SK-N-SH (cell line): Measurements from ENCODE around the gene AIF1. TPM values are rescaled to one million over a fixed set of nuclear protein-coding genes. Genes with fewer than 3 reads are reported as not detected.

Source experiments
- CTCF ChIA-PET: fragments of 300-600, 350-600 bp; formaldehyde crosslinking; extraction: SDS; loops from one replicate; lab custom pipeline; 2021; lab: Yijun Ruan, JAX
- POLR2A ChIA-PET: fragments of 350-600 bp; sonication (Branson Sonifier 250); formaldehyde crosslinking; extraction: SDS; loops from one replicate; lab custom pipeline; 2020; ENCODE audit warnings: antibody characterized with exemption, inconsistent platforms; lab: Yijun Ruan, JAX
- DNase-seq: peaks from one replicate; pipeline ENCODE4 v3.0.0; 2012
- H2AFZ ChIP-seq: fragments of 200-600 bp; sonication (generic); 2 replicates; pipeline ENCODE4 v1.8.1; 2016; ENCODE audit warnings: antibody characterized with exemption, mild to moderate bottlenecking, low read depth
- H3F3A ChIP-seq: fragments of 200-600 bp; sonication (generic); replicated peaks from 2 replicates; pipeline ENCODE3; 2016; ENCODE audit warnings: antibody characterized with exemption, mild to moderate bottlenecking; ENCODE audit not compliant: insufficient read depth
- H3K27ac ChIP-seq, 2 experiments: fragments of 200-500 bp in 1 of 2; fragments of 200-600 bp in 1 of 2; sonication (Bioruptor generic) in 1 of 2; sonication (generic), shearing (Covaris generic) in 1 of 2; 2 replicates each; pipeline versions ENCODE4 v1.5.1 to v1.6.1; 2014 to 2016; ENCODE audit warnings: low read depth in 2 of 2, inconsistent platforms in 1 of 2, low read length in 1 of 2, mild to moderate bottlenecking in 1 of 2, mixed read lengths in 1 of 2
- H3K27me3 ChIP-seq: fragments of 200-600 bp; sonication (generic), shearing (Covaris generic); 2 replicates; pipeline ENCODE4 v1.6.1; 2016; ENCODE audit warnings: mixed run types; ENCODE audit not compliant: insufficient read depth
- H3K36me3 ChIP-seq, 2 experiments: fragments of 200-500 bp in 1 of 2; fragments of 200-600 bp in 1 of 2; sonication (Bioruptor generic) in 1 of 2; sonication (generic) in 1 of 2; replicated peaks in 1 of 2; 2 replicates each; pipeline versions ENCODE3 to v1.5.1; 2014 to 2016; ENCODE audit warnings: low read length in 1 of 2, mild to moderate bottlenecking in 1 of 2; ENCODE audit not compliant: insufficient read depth in 2 of 2, control insufficient read depth in 1 of 2
- H3K4me1 ChIP-seq, 2 experiments: fragments of 200-500 bp in 1 of 2; fragments of 200-600 bp in 1 of 2; sonication (Bioruptor generic) in 1 of 2; sonication (generic), shearing (Covaris generic) in 1 of 2; 2 replicates each; pipeline versions ENCODE4 v1.5.1 to v1.6.1; 2014 to 2016; ENCODE audit warnings: low read depth in 1 of 2, low read length in 1 of 2, mixed run types in 1 of 2; ENCODE audit not compliant: insufficient read depth in 2 of 2, control insufficient read depth in 1 of 2
- H3K4me2 ChIP-seq: fragments of 200-600 bp; sonication (generic), shearing (Covaris generic); 2 replicates; pipeline ENCODE4 v1.6.1; 2017; ENCODE audit warnings: mixed run types
- H3K4me3 ChIP-seq, 2 experiments: fragments of 200-500 bp in 1 of 2; fragments of 200-600 bp in 1 of 2; sonication (Bioruptor generic) in 1 of 2; sonication (generic), shearing (Covaris generic) in 1 of 2; 2 replicates each; pipeline versions ENCODE4 v1.5.1 to v1.8.1; 2014 to 2016; ENCODE audit warnings: low read depth in 2 of 2, inconsistent platforms in 1 of 2, low read length in 1 of 2, mild to moderate bottlenecking in 1 of 2, mixed read lengths in 1 of 2, moderate library complexity in 1 of 2
- H3K79me2 ChIP-seq: fragments of 200-600 bp; sonication (generic); 2 replicates; pipeline ENCODE4 v1.8.1; 2017; ENCODE audit warnings: mild to moderate bottlenecking; ENCODE audit not compliant: insufficient read depth
- H3K9ac ChIP-seq: fragments of 200-600 bp; sonication (generic); 2 replicates; pipeline ENCODE4 v1.6.1; 2017; ENCODE audit warnings: mixed run types
- H3K9me2 ChIP-seq: fragments of 200-600 bp; sonication (generic); 2 replicates; pipeline ENCODE4 v1.6.1; 2017; ENCODE audit warnings: mixed run types
- H3K9me3 ChIP-seq: fragments of 200-600 bp; sonication (generic); 2 replicates; pipeline ENCODE4 v1.6.1; 2017; ENCODE audit warnings: mixed run types, mild to moderate bottlenecking, moderate library complexity
- H4K20me1 ChIP-seq: fragments of 200-600 bp; sonication (generic); 2 replicates; pipeline ENCODE4 v1.6.1; 2017; ENCODE audit warnings: mild to moderate bottlenecking, mixed run types; ENCODE audit not compliant: insufficient read depth
- ELF1 ChIP-seq: IDR thresholded peaks from 2 replicates; pipeline ENCODE4 v1.4.0; 2012
- IRF3 ChIP-seq: fragments of 150-350 bp; IDR thresholded peaks from 2 replicates; pipeline ENCODE4 v1.6.1; 2016; ENCODE audit warnings: mild to moderate bottlenecking, low read depth, low read length
- MEF2A ChIP-seq: IDR thresholded peaks from 2 replicates; pipeline ENCODE4 v1.4.0; 2012; ENCODE audit warnings: low read depth, borderline replicate concordance
- MXI1 ChIP-seq: IDR thresholded peaks from 2 replicates; pipeline ENCODE4 v1.6.1; 2012; ENCODE audit warnings: mild to moderate bottlenecking, low read depth, low read length, improper control_type of control experiment
- NFIC ChIP-seq: IDR thresholded peaks from 2 replicates; pipeline ENCODE4 v1.4.0; 2012; ENCODE audit warnings: borderline replicate concordance
- RCOR1 ChIP-seq: fragments of 150-350 bp; IDR thresholded peaks from 2 replicates; pipeline ENCODE4 v1.6.1; 2017; ENCODE audit warnings: antibody characterized with exemption, low read length
- SIN3A ChIP-seq: IDR thresholded peaks from 2 replicates; pipeline ENCODE4 v1.6.1; 2012; ENCODE audit warnings: low read depth, mild to moderate bottlenecking, low read length, moderate library complexity, borderline replicate concordance
- TAF1 ChIP-seq: IDR thresholded peaks from 2 replicates; pipeline ENCODE4 v1.6.1; 2012; ENCODE audit warnings: low read depth, mild to moderate bottlenecking, low read length, moderate library complexity, borderline replicate concordance
- TEAD4 ChIP-seq: IDR thresholded peaks from 2 replicates; pipeline ENCODE4 v1.4.0; 2012; ENCODE audit warnings: mild to moderate bottlenecking, borderline replicate concordance; ENCODE audit not compliant: insufficient read depth
- YY1 ChIP-seq: IDR thresholded peaks from 2 replicates; pipeline ENCODE4 v1.4.0; 2012; ENCODE audit warnings: low read depth, mild to moderate bottlenecking
- WGBS: methylation state at CpG from one replicate; pipeline ENCODE4 v1.1.6; 2017; ENCODE audit warnings: low lambda C conversion rate; 5-methylcytosine and 5-hydroxymethylcytosine counted together
- polyA plus RNA-seq, 3 experiments: library from polyadenylated mRNA; depleted of rRNA; stranded (reverse); fragments of >200 nt; gene quantifications; 2 replicates each; pipeline ENCODE4 v1.2.3, GENCODE V29; 2012
- TF ChIP-seq, protein P1 (sequence below): IDR thresholded peaks from 2 replicates; pipeline ENCODE4 v1.4.0; 2012; ENCODE audit warnings: low read depth, borderline replicate concordance
- TF ChIP-seq, protein P2 (sequence below): IDR thresholded peaks from 2 replicates; pipeline ENCODE4; 2012

Gene AIF1
- polyA plus RNA-seq, 1 of the 3 experiments (the other 2 are of a cell fraction): not detected

DNA sequence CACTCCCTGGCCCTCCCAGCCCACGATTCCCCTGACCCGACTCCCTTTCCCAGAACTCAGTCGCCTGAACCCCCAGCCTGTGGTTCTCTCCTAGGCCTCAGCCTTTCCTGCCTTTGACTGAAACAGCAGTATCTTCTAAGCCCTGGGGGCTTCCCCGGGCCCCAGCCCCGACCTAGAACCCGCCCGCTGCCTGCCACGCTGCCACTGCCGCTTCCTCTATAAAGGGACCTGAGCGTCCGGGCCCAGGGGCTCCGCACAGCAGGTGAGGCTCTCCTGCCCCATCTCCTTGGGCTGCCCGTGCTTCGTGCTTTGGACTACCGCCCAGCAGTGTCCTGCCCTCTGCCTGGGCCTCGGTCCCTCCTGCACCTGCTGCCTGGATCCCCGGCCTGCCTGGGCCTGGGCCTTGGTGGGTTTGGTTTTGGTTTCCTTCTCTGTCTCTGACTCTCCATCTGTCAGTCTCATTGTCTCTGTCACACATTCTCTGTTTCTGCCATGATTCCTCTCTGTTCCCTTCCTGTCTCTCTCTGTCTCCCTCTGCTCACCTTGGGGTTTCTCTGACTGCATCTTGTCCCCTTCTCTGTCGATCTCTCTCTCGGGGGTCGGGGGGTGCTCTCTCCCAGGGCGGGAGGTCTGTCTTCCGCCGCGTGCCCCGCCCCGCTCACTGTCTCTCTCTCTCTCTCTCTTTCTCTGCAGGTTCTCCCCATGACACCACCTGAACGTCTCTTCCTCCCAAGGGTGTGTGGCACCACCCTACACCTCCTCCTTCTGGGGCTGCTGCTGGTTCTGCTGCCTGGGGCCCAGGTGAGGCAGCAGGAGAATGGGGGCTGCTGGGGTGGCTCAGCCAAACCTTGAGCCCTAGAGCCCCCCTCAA, 42.8 kb upstream of the AIF1 start, which contains the start of gene LTA:
LTA (plus strand) TSS at position 249 of the 871 bp plus-strand sequence; CDS start at position 703, 454 bp downstream.
- WGBS: 79% methylated on average over 27 of the region's 27 CpGs
- no peaks in the 10 kb centered on the region; the same call in 1 of the 2 replicates for H3K9me3 ChIP-seq
- H3K4me3 ChIP-seq: no peak within 1 kb of the TSS
- H4K20me1 ChIP-seq: no peaks in the 10 kb centered on the region
- H3K9me2 ChIP-seq: no peaks in the 10 kb centered on the region
- no peak within 1 kb of the TSS for H2AFZ ChIP-seq
- POLR2A ChIA-PET: no interaction called here
- DNase-seq: no peak
- H3K27ac ChIP-seq: no peak within 1 kb of the TSS
- H3K4me2 ChIP-seq: no peak within 1 kb of the TSS
- no peaks in the 10 kb centered on the region for H3K36me3 ChIP-seq
- H3K4me1 ChIP-seq: no peaks in the 10 kb centered on the region; a peak in 1 of 4 replicates
- no peak for TF ChIP-seq MEF2A
- TF ChIP-seq, protein P1, sequence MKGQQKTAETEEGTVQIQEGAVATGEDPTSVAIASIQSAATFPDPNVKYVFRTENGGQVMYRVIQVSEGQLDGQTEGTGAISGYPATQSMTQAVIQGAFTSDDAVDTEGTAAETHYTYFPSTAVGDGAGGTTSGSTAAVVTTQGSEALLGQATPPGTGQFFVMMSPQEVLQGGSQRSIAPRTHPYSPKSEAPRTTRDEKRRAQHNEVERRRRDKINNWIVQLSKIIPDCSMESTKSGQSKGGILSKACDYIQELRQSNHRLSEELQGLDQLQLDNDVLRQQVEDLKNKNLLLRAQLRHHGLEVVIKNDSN: no peak
- TF ChIP-seq YY1: no peak
- no peak for TF ChIP-seq SIN3A
- TF ChIP-seq, protein P2, sequence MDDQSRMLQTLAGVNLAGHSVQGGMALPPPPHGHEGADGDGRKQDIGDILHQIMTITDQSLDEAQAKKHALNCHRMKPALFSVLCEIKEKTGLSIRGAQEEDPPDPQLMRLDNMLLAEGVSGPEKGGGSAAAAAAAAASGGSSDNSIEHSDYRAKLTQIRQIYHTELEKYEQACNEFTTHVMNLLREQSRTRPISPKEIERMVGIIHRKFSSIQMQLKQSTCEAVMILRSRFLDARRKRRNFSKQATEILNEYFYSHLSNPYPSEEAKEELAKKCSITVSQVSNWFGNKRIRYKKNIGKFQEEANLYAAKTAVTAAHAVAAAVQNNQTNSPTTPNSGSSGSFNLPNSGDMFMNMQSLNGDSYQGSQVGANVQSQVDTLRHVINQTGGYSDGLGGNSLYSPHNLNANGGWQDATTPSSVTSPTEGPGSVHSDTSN: no peak
- TF ChIP-seq RCOR1: no peak
- CTCF ChIA-PET: interaction anchor here (1.2 to 17.6 kb wide), 3 partner anchors 9 to 26 kb away, joined by 3 to 312 read pairs (median 22); no protein-coding TSS in a partner anchor
- peaks cover 2% of the 10 kb centered on the region for H3F3A ChIP-seq
- H3K79me2 ChIP-seq: no peaks in the 10 kb centered on the region
- H3K27me3 ChIP-seq: no peaks in the 10 kb centered on the region
- H3K9ac ChIP-seq: no peak within 1 kb of the TSS

- Histone ChIP-seq H3K9ac (no peak overlapping the region), H3K27me3 (no peaks in the 10 kb centered on the region), H2AFZ (no peak overlapping the region), H3K4me2 (no peak overlapping the region), H3K36me3 (no peaks in the 10 kb centered on the region), H3K27ac (no peak overlapping the region), H4K20me1 (no peaks in the 10 kb centered on the region), H3K4me1 (no peaks in the 10 kb centered on the region; a peak in 1 of 4 replicates), H3K9me2 (no peaks in the 10 kb centered on the region), H3K9me3 (no peaks in the 10 kb centered on the region; the same call in 1 of the 2 replicates), H3F3A (peaks cover 2% of the 10 kb centered on the region)
- no peak for DNase-seq
- CTCF ChIA-PET: interaction anchor here (0.9 to 17.6 kb wide), 5 partner anchors 10 to 67 kb away, joined by 3 to 312 read pairs (median 3); partner anchors contain the start of genes ATP6V1G2 and NFKBIL1
- TF ChIP-seq NFIC (no peak), TAF1 (no peak), IRF3 (no peak), TEAD4 (no peak), MXI1 (no peak), ELF1 (no peak)
- TF ChIP-seq, all 33 proteins: peak for 0
- WGBS: 56% methylated on average over 9 of the region's 9 CpGs
- Histone ChIP-seq H3K4me3 (no peak overlapping the region), H3K79me2 (no peaks in the 10 kb centered on the region)
- POLR2A ChIA-PET: no interaction called here
Measured at GRCh38 chr6:31573239-31574105, 41.6 kb upstream of the AIF1 start.
